Adipose tissue (tissue), 3 donors: ENCODE results near the gene GGT6. TPM values are rescaled to one million over a fixed set of nuclear protein-coding genes. Genes with fewer than 3 reads are reported as not detected.
"Not testable (repeated sequence)": the region's sequence is repeated elsewhere in the genome, so short reads cannot be mapped to it uniquely, and the experiment has no call there.

Source experiments
- H3K27ac ChIP-seq: one replicate; pipeline ENCODE4 v1.5.1; 2013; ENCODE audit warnings: low read depth, low read length
- WGBS, 3 donors: extraction: QIAGEN DNeasy Blood & Tissue Kit; methylation state at CpG; one replicate each; pipeline ENCODE4 v1.1.7; 2013; 5-methylcytosine and 5-hydroxymethylcytosine counted together
- polyA plus RNA-seq, 3 donors: library from polyadenylated mRNA; stranded (reverse); fragments of 200-250 nt; gene quantifications; one replicate each; pipeline ENCODE4 v1.2.3, GENCODE V29; 2013
- donor health status: healthy with polysubstance abuse.
- donor health status: Bipolar disorder and iron deficiency.
- donor health status: healthy.

The GGT6 gene
- polyA plus RNA-seq, 3 donors = 1.6 to 20.3 TPM; not detected in 1

- WGBS, 3 donors = 44 to 54% (median 46%) methylated on average over 7 of the region's 7 CpGs
- H3K27ac ChIP-seq = no peak overlapping the region
Observed at GRCh38 chr17:4580291-4580690, 19.9 kb upstream of the GGT6 start.

- 76 to 78% (median 77%) methylated on average over 11 of the region's 11 CpGs for WGBS, 3 donors
- no peak overlapping the region for H3K27ac ChIP-seq
Observed at GRCh38 chr17:4579678-4580077, 19.3 kb upstream of the GGT6 start.

DNA sequence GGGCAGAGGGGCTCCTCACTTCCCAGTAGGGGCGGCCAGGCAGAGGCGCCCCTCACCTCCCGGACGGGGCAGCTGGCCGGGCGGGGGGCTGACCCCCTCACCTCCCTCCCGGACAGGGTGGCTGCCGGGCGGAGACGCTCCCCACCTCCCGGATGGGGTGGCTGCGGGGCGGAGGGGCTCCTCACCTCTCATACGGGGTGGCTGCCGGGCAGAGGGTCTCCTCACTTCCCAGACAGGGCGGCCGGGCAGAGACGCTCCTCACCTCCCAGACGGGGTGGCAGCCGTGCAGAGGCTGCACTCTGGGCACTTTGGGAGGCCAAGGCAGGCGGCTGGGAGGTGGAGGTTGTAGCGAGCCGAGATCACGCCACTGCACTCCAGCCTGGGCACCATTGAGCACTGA, 18.0 kb upstream of the GGT6 start:
- 93 to 96% (median 94%) methylated on average over 14 to 22 of the region's 24 CpGs for WGBS, 3 donors

DNA sequence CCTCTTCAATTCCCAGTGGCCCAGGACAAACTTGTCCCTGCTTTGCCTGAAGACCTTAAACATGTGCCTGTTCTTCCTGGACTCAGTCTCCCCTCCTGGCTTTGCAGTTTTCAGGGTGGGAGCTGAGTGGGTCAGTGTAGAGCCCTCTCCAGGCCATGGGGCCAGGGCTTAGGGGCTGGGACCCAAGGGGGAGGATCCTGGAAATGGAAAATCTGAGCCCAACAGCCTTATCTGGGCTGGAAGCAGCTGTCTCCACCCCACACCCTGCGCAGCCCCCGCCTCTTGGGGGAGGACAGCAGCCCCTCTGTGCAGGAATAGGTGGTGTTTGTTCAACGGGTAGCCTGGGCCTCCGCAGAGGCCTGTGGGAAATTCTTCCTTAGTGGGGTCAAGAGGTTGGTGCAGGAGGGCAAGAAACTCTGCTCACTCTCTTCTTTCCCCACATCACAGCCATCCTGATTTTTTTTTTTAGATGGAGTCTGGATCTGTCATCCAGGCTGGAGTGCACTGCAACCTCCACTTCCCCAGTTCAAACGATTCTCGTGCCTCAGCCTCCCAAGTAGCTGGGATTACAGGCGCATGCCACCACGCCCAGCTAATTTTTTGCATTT, 17.1 kb upstream of the GGT6 start:
- WGBS, 3 donors = 72 to 86% (median 76%) methylated on average over 8 of the region's 8 CpGs
- H3K27ac ChIP-seq = no peak overlapping the region

More for the DNA sequence above, 18.0 kb upstream of the GGT6 start:
- H3K27ac ChIP-seq = not testable (repeated sequence)

- WGBS, 3 donors = 62 to 72% (median 70%) methylated on average over 17 to 18 of the region's 18 CpGs
Observed at GRCh38 chr17:4576729-4577322, 16.4 kb upstream of the GGT6 start.

GRCh38 chr17:4576161-4576558, 15.8 kb upstream of the GGT6 start:
- H3K27ac ChIP-seq = no peak overlapping the region
- 74 to 81% (median 80%) methylated on average over 6 of the region's 6 CpGs for WGBS, 3 donors

More at GRCh38 chr17:4576729-4577322, 16.4 kb upstream of the GGT6 start:
- no peak overlapping the region for H3K27ac ChIP-seq

GRCh38 chr17:4574448-4575045, 14.2 kb upstream of the GGT6 start:
- H3K27ac ChIP-seq = no peak overlapping the region
- WGBS, 3 donors = 93 to 98% (median 95%) methylated on average over 9 of the region's 9 CpGs

GRCh38 chr17:4573669-4574068, 13.3 kb upstream of the GGT6 start:
- no peak overlapping the region for H3K27ac ChIP-seq
- WGBS, 3 donors = 40 to 76% (median 65%) methylated on average over 7 of the region's 7 CpGs

- H3K27ac ChIP-seq = no peak overlapping the region
- 69 to 75% (median 74%) methylated on average over 4 of the region's 4 CpGs for WGBS, 3 donors
Observed at GRCh38 chr17:4573115-4573514, 12.7 kb upstream of the GGT6 start.

- H3K27ac ChIP-seq = no peak overlapping the region
- 70 to 76% (median 76%) methylated on average over 9 of the region's 9 CpGs for WGBS, 3 donors
Observed at GRCh38 chr17:4572131-4572530, 11.8 kb upstream of the GGT6 start.

DNA sequence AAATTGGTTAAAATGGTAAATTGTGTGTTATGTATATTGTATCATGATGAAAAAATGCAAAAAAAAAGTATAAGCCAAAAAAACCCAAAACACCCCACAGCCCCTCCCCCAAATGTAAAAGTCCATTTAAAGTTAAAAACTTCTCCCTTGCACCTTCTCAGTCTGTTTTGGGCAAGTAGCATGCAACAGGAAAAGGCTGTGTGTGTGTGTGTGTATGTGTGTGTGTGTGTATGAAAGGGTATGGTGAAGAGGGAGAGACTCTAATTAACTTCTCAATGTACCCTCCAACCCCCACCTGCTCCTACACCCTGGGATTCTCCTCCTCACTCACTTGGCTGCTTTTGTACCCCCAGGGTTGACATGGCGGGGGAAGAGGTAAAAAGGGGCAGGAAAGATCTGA, 9.2 kb upstream of the GGT6 start:
- 86 to 100% (median 100%) methylated on average over 1 of the region's 1 CpG for WGBS, 3 donors
- H3K27ac ChIP-seq = no peak overlapping the region

DNA sequence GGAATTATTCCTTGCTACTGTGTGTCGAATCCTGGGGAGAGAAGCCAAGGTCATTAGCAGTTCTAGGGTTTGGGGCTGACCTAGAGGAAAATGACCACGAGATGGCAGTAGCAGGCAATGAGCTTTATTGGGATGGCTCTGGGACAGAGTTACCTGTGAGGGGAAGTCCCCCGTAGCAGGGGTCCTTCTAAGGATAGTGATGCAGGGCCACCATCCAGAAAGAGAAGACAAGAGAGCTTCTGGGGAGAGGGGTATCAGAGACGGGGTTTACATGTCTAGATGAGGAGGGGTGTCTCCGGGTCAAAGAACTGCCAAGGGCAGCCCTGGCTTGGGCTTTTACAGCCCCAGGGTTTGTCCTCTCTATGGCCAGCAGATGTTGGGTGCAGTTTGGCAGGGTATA, 6.4 kb upstream of the GGT6 start:
- no peak overlapping the region for H3K27ac ChIP-seq
- WGBS, 3 donors = 20 to 28% (median 25%) methylated on average over 5 of the region's 5 CpGs

DNA sequence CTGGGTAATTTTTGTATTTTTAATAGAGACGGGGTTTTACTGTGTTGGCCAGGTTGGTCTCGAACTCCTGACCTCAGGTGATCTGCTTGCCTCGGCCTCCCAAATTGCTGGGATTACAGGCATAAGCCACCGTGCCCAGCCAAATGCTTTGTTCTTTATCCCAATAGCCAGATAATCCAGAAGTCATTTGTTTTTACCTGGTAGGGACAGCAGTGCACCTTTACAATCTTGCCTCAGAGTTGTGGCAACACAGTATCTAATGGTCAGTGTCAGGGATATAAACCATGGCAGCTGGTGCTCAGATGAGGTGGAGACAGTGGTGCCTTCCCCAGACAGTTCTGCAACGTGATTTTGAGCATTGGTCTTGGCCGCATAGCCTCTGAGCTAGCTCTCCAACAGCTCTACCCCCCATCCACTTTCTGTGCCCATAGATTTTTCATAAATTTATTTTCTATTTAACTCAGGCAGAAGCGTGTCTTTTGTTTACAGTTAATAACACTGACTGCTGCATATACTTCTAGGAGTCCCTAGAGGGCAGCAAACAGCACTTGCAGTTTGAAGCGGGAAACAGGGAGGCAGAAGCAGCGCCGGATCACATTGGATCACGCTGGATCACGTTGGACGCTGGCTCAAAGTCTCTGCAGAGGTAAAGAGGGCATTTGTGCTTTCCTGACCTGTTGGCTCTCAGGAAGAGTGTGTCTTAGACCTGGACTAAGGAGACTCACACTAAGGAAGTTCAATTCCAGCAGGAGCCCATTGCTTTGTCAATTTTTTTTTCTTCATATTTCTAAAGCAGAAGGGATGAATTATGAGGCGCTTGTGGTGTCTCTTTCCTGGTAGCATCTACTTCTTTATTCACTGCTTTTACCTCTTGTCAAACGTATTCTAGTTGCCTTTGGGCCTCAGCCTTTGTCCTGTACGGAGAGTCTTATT, 5.1 kb upstream of the GGT6 start:
- 32 to 33% (median 32%) methylated on average over 16 of the region's 16 CpGs for WGBS, 3 donors
- no peak overlapping the region for H3K27ac ChIP-seq

DNA sequence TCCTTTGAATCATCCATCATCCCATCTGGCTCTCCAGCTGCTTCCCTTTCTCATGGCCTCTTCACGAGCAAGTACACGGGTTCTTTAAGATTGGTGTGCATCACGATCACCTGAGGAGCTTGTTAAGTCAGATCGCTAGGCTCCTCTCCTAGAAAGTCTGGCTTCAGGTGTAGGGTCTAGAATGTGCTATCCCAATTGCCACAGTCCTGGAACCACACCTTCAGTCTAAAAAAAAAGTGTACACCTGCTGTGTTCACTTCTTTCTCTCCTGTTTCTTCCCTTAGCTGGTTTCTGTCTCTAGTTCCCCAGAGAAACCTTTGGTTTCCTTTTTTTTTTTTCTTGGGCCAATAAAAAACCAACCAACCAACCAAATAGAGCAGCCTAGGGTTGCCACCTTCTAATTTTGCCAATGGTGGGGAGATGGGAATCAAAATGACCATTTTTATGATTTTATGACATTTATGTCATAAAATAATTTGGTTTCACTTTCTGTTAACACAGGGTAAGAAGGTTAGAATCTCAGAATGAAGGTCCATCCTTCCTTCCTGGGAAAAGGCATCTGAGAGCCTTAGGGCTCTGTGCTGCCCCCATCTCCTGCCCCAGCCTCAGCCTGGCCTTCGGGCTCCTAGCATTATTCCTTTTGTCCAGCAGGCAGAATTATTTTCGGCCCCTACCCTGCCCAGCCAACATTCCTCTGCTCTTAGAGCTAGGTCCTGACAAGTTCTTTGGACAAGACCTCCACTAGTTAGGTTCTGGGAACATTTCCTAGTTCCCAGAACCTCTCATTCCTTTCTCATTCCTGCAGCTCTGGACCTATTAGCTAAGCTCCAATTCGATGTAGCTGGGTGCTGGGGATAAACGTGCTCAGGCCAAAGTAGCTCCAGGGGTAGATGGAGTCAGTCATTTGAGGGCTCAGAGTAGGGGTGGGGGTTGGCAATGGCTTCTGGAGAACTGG, 1.9 kb upstream of the GGT6 start:
- no peak overlapping the region for H3K27ac ChIP-seq

GRCh38 chr17:4560837-4561256, 470 bp upstream of the GGT6 start:
- WGBS, 3 donors = 41 to 69% (median 57%) methylated on average over 11 of the region's 11 CpGs
- H3K27ac ChIP-seq = no peak overlapping the region

More for the DNA sequence above, 1.9 kb upstream of the GGT6 start:
- WGBS, 3 donors = 71 to 79% (median 72%) methylated on average over 8 of the region's 8 CpGs

GRCh38 chr17:4559966-4560365, 411 bp downstream of the GGT6 start:
- no peak overlapping the region for H3K27ac ChIP-seq
- 32 to 95% (median 83%) methylated on average over 5 of the region's 5 CpGs for WGBS, 3 donors

GRCh38 chr17:4559139-4559791, 1.1 kb downstream of the GGT6 start:
- H3K27ac ChIP-seq = no peak overlapping the region
- 47 to 69% (median 66%) methylated on average over 16 to 17 of the region's 17 CpGs for WGBS, 3 donors
